Gastrocnemius medialis (tissue), 4 donors: ENCODE results near the gene NPR2.

Experiments
- CTCF ChIP-seq, 5 experiments: fragments of 450-650 bp in 3 of 5; fragments of 200-600 bp in 2 of 5; sonication (generic) in 2 of 5; IDR thresholded peaks in 4 of 5; conservative IDR thresholded peaks in 1 of 5; 1 replicate in 4 of 5; 2 replicates in 1 of 5; pipeline ENCODE4 v1.5.1; 2016 to 2019; ENCODE audit warnings: antibody characterized with exemption in 5 of 5, mild to moderate bottlenecking in 3 of 5, moderate library complexity in 3 of 5
- POLR2A ChIP-seq, 2 donors: fragments of 450-650 bp; IDR thresholded peaks; one replicate each; pipeline ENCODE4 v1.6.1; 2017; ENCODE audit warnings: antibody characterized with exemption in 2 of 2, mild to moderate bottlenecking in 2 of 2, moderate library complexity in 2 of 2

DNA sequence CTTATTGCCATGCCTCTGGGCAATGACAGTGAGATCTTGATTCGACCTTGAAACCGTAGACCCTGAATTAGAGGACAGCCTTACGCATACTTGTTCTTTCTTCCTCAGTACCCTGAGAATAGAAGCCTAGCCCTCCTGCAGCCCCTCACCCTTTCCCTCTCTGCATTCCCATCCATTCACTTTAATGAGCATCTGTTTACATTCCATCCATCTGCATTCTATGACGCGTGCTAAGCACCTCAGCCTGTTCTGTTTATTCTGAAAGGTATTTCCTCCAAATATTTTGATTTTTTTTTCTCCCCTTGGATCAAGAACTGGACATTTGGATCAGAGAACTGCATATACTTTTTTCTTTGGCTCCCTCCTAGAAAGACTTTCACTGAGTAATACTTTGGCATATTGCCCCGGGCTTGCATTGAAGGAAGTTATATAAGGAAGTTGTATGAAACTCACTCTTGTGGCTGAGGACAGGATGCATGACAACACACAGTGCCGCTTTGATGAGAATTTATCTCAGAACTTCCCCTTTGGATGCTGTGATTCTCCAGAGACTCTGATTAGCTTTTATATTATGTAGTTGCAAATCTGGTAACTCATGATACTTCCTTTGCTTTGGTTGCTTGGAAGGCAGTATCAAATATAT, 53.4 kb downstream of the NPR2 start:
- TF ChIP-seq CTCF (IDR thresholded peaks at IDR 0.05 in 4 of 5, conservative IDR thresholded peaks at IDR 0.05 in 1 of 5), result no peak
- no peak for TF ChIP-seq POLR2A (IDR thresholded peaks at IDR 0.05)
